HG03039 (cell line): ENCODE measurements around the gene WASL.
"Not testable (repeated sequence)": the region's sequence is repeated elsewhere in the genome, so short reads cannot be mapped to it uniquely, and the experiment has no call there.

Experiments
- ATAC-seq: cut with Tn5 transposase; IDR thresholded peaks from one replicate; pipeline ENCODE4 v1.9.1; 2021; ENCODE audit warnings: mild to moderate bottlenecking, moderate library complexity; ENCODE audit not compliant: unreplicated experiment

The WASL gene

GRCh38 chr7:123748734-123749536 lies at the start of gene WASL:
Gene WASL, minus strand, starts transcription at chr7:123749003. Its CDS starts 269 bp downstream, at chr7:123748734.
- peak; percentile 74 for ATAC-seq

DNA sequence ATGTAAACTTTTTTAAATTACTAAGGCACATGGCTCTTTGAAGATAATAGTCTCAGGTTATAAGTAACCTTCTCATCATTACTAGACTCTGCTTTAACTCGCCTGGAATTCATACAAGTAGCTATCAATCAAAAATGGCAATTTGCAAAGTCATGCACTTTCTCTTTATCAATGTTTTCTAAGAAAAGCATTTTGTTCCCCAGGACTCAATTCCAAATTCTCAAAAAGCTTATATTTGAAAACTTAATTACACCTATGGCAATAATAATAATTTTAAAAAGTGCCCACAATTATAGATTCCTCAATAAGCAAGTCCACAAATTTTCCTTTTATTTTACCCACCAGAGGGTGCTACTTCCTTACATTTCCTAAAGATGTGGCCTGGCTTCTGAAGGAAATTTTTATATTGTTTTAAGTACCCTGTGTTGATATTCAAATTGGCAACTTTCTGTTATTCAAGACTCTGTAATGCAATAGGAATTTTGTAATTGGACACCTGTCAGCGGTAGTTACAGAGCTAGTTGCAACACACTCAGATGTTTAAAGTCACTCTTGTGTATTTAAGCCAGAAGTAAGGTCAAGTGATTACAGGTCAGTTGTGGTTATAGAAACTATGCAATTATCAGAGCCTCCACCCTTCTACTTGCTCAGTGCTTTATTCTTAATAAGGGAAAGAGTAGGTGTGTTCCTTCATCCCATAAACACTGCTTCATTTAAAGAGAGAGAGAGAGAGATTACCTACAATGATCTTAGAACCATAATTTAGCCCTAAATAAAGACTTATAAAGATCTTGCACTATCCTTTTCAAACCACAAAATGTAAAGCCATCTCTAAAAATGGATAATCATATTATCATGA lies 49.1 kb upstream of the WASL start:
- ATAC-seq, result no peak

GRCh38 chr7:123796568-123796967 lies 47.8 kb upstream of the WASL start:
- ATAC-seq, result no peak

- ATAC-seq, result no peak
Measured at GRCh38 chr7:123795917-123796316, 47.1 kb upstream of the WASL start.

DNA sequence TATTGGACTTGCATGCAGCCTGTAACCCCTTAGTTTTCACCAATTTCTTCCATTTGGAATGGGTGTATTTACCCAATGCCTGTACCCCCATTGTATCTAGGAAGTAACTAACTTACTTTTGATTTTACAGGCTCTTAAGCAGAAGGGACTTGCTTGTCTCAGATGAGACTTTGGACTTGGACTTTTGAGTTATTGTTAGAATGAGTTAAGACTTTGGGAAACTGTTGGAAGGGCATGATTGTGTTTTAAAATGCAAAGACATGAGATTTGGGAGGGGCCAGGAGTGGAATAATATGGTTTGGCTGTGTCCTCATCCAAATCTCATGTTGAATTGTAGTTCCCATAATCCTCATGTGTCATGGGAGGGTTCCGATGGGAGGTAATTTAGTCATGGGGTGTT lies 46.3 kb upstream of the WASL start:
- ATAC-seq, result not testable (repeated sequence)

GRCh38 chr7:123792547-123792946 lies 43.7 kb upstream of the WASL start:
- peak; percentile 69 for ATAC-seq

GRCh38 chr7:123791001-123791400 lies 42.2 kb upstream of the WASL start:
- ATAC-seq, result no peak

DNA sequence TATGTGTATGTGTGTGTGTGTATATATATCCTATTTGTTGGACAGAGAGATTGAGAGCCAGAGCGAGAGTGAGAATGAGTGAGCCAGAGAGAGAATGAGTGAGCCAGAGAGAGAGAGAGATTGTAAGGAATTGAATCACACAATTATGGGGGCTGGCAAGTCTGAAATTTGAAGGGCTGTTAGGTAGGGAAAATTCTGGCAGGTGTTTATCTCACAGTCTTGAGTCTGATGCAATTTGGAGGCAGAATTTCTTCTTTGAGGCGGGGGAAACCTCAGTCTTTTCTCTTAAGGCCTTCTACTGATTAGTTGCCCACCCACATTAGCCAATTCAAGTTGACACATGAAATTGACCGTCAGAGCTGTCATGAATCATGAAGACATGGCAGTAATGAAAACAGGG lies 41.0 kb upstream of the WASL start:
- no peak for ATAC-seq

- ATAC-seq, result no peak
Measured at GRCh38 chr7:123789206-123789784, 40.5 kb upstream of the WASL start.

GRCh38 chr7:123788584-123788983 lies 39.8 kb upstream of the WASL start:
- no peak for ATAC-seq

- no peak for ATAC-seq
Measured at GRCh38 chr7:123787220-123788007, 38.6 kb upstream of the WASL start.

DNA sequence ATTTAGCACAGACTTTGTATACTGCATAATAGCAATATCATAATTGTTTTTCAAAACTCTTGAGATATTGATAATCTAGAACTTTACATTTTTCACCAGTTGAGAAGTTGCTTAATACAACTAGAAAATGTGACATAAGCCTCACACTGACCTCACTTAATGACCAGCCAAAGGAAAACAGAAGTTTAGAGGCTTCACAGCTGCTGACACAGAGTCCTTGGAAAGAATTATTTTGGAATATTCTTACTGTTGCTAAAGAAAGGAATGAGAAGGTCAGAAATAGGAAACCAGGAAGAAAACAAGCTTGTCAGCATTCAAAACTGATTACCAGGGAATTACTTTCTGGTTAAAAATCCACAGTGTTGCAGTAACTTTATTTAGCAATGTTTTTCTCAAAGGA lies 35.5 kb upstream of the WASL start:
- no peak for ATAC-seq

DNA sequence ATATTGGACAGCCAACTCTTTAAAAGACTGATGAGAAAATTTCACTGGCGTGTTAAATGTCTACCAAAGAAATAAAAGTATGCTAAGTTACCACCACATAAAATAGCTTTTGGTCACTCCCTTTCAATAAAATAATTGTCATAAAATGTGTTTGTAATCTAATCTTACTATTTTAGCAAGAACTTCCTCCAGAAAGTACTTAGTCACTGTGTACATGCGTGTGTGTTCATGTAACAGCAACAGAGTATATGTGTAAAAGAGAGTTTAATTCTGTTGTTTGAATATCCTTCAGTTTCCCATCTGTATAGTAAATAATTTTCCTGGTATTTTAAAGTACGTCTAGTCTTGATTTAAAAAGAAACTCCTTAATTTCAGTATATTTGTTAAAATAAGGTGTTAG lies 35.0 kb upstream of the WASL start:
- ATAC-seq, result no peak

- ATAC-seq, result no peak
Measured at GRCh38 chr7:123782071-123782798, 33.4 kb upstream of the WASL start.

- not testable (repeated sequence) for ATAC-seq
Measured at GRCh38 chr7:123780472-123780871, 31.7 kb upstream of the WASL start.

DNA sequence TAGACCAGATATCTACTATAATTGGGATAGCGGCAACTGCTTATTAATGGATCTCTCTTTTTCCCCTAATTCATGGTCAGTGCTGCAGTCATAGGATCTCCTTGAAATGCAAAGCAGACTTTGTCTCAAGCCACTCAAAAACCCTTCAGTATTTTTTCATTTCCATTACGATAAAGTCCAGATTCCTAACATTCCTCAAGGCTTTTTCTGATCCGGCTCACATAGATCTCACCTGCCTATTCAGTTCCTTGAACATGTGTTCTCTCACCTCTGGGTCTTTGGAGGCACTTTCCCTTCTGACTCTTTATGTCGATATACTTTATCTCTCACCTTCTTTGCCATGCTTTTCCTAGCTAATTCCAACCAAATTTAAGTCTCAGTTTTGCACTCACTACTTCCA lies 25.7 kb upstream of the WASL start:
- no peak for ATAC-seq

DNA sequence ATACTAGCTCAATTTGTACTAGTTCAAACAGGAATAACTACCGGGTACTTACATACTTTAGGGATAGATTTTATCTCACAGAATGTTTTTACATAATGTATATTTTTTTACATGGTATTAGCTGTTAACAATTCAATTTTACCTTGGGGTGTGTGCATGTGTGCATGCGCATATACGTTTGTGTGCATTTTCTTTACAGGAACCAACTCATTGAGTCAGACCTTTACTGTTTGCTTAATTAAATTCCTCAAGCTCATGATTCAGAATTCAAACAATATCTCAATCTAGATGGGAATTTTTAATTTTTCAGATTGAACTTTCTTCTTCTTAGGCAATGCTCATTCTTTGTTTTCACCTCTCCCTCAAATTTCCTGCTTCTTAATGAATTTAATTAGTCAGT lies 24.7 kb upstream of the WASL start:
- ATAC-seq, result no peak

- no peak for ATAC-seq
Measured at GRCh38 chr7:123772652-123773051, 23.8 kb upstream of the WASL start.

GRCh38 chr7:123771846-123772245 lies 23.0 kb upstream of the WASL start:
- no peak for ATAC-seq

DNA sequence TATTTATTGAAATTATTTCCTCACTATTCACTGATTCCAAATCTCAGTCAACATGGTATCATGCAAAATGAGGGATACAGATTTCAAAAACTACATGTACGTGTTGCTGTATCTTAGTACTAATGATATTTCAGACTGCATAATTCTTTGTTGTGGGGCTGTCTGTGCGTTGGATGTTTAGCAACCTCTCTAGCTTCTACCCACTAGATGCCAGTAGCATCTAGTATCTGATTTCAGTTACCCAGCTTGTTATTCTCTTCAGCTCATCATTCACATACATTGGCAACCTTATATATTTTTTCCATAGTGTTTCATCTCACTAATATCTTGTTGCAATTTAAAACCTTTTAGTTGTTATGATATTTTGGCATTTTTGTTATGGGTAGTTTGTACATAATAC lies 22.5 kb upstream of the WASL start:
- ATAC-seq, result no peak
